Measurements from ENCODE around the gene DHX38. TPM values are rescaled to one million over a fixed set of nuclear protein-coding genes. Genes with fewer than 3 reads are reported as not detected.

Gene DHX38
- total RNA-seq, 1 donor from 2014 or later = 97.9 TPM

Other genes with a start within 250 kb of the DHX38 start
- gene ATXN1L, start 247.9 kb upstream of the DHX38 start, total RNA-seq = 16.2 and 24.9 TPM in 2 replicates
- 5.6 and 6.8 TPM in 2 replicates for gene ZNF821, start 209.7 kb upstream of the DHX38 start, total RNA-seq
- 203 and 267 TPM in 2 replicates for gene IST1, start 198.3 kb upstream of the DHX38 start, total RNA-seq
- gene PKD1L3, start 93.4 kb upstream of the DHX38 start, total RNA-seq = under 0.01 TPM in 1 of 2 replicates, not detected in the other
- 3.4 and 4.6 TPM in 2 replicates for gene DHODH, start 85.1 kb upstream of the DHX38 start, total RNA-seq
- 0.05 TPM in 1 of 2 replicates, not detected in the other for gene HP, start 39.3 kb upstream of the DHX38 start, total RNA-seq
- gene HPR, start 30.6 kb upstream of the DHX38 start, total RNA-seq = not detected in 2 replicates
- 10.6 and 14.5 TPM in 2 replicates for gene TXNL4B, start 227 bp upstream of the DHX38 start, total RNA-seq
- gene PMFBP1, start 78.3 kb downstream of the DHX38 start, total RNA-seq = 0.05 TPM in 1 of 2 replicates, not detected in the other